Upper lobe of left lung (tissue), 4 donors: Measurements from ENCODE around the gene IGF2BP3.

ENCODE experiments used
- CTCF ChIP-seq, 6 experiments: fragments of 450-650 bp in 4 of 6; fragments of 200-600 bp in 2 of 6; sonication (generic) in 2 of 6; IDR thresholded peaks; one replicate each; pipeline ENCODE4 v1.5.1; 2016 to 2019; ENCODE audit warnings: antibody characterized with exemption in 6 of 6
- POLR2A ChIP-seq, 4 donors: fragments of 450-650 bp; IDR thresholded peaks; one replicate each; pipeline ENCODE4 v1.5.1; 2016 to 2017; ENCODE audit warnings: antibody characterized with exemption in 4 of 4, mild to moderate bottlenecking in 2 of 4
- POLR2AphosphoS5 ChIP-seq, 2 donors: sonication (generic); formaldehyde crosslinking; IDR thresholded peaks; one replicate each; pipeline ENCODE4 v1.5.1; 2017; ENCODE audit warnings: antibody characterized with exemption in 2 of 2

GRCh38 chr7:23369695-23370404 lies 100.4 kb downstream of the IGF2BP3 start:
- no peak for TF ChIP-seq POLR2AphosphoS5 (IDR thresholded peaks at IDR 0.05)
- no peak for TF ChIP-seq CTCF (IDR thresholded peaks at IDR 0.05)
- no peak for TF ChIP-seq POLR2A (IDR thresholded peaks at IDR 0.05)
